Measurements from ENCODE around the gene GAA. TPM values are rescaled to one million over a fixed set of nuclear protein-coding genes. Genes with fewer than 3 reads are reported as not detected.

Gene GAA
- total RNA-seq, 1 donor, result 74.7 TPM

DNA sequence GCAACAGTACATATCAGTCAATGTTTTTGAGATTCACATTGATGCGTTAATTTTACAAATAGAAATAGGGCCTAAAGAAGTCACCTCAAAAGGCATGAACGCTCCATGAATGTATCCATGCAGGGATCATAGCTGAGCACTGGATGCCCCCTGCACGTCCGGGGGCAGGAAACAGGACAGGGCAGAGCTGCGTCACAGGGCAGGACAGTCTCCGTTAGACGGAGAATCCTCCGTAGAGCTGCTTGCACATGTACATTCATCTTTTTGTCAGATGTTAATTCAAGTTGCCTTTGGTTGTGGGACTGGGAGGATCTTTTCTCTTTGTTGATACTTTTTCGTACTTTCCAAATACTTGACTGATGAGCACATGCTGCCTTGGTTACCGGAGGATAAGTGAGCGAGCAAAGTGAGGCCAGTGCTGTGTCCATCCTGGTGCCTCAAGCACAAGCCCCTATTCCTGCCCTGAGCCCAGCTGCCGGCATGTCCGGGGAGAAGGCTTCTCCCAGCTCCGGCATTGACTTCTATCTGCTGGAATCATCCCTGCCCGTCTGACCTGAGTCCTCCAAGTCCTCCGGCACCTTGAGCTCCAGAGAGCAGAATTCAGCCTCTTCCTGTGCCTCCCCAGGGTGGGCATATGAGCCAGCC is 15.0 kb downstream of the GAA start:
- H3K27me3 ChIP-seq (ENCODE audit: insufficient read depth, low read length), result no peaks in the 10 kb centered on the region
- no peaks in the 10 kb centered on the region for H3K4me1 ChIP-seq (ENCODE audit: insufficient read depth, low read length)
- H3K4me3 ChIP-seq (ENCODE audit: low read length), result no peak overlapping the region
- H3K9me3 ChIP-seq (ENCODE audit: low read depth, low read length), result no peaks in the 10 kb centered on the region

DNA sequence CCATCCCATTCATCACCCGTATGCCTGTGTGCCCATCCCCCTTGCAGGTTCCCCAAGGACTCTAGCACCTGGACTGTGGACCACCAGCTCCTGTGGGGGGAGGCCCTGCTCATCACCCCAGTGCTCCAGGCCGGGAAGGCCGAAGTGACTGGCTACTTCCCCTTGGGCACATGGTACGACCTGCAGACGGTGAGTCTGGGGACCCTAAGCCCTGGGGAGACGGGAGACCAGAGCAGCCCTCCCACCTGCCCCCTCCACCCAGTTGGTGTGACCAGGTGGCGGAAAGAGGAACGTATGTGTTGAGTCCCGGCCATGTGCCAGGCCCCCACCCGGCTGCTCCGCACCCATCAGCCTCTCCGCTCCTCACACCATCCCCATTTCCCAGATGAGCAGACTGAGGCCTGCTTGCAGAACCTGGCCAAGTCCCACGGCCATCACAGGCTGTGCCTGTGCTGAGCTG is 15.6 kb downstream of the GAA start:
- H3K4me3 ChIP-seq (ENCODE audit: low read length), result no peak overlapping the region
- H3K27me3 ChIP-seq (ENCODE audit: insufficient read depth, low read length), result no peaks in the 10 kb centered on the region
- H3K9me3 ChIP-seq (ENCODE audit: low read depth, low read length), result no peaks in the 10 kb centered on the region
- H3K4me1 ChIP-seq (ENCODE audit: insufficient read depth, low read length), result no peaks in the 10 kb centered on the region

DNA sequence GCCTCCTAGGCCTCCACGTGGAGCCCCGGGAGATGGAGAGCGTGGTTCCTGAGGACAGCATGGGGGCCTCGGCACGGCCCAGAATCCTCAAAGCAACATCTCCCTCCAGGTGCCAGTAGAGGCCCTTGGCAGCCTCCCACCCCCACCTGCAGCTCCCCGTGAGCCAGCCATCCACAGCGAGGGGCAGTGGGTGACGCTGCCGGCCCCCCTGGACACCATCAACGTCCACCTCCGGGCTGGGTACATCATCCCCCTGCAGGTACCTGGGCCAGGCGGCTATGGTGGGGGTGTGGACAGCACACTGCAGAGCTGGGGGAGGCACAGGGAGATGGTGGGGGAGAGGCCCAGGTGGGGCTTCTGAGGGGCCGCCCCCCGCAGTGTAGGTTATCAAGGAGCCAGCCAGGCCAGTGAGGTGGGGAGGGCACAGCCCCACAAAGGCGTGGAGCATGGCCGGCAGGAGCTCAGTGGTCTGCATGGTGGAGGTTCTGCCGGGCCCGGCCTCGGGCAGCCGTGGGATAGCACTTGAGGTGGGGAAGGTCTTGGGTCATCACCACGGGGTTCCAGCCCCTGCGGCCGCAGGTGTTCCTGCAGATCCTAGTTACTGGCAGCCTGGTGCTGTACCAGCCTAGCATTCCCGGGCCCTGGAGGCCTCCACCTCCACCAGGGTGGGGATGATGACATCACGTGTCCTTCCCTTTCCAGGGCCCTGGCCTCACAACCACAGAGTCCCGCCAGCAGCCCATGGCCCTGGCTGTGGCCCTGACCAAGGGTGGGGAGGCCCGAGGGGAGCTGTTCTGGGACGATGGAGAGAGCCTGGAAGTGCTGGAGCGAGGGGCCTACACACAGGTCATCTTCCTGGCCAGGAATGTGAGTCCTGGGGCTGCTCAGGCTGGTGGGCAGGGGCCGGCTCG is 16.4 kb downstream of the GAA start:
- H3K4me1 ChIP-seq (ENCODE audit: insufficient read depth, low read length), result no peaks in the 10 kb centered on the region
- no peaks in the 10 kb centered on the region for H3K9me3 ChIP-seq (ENCODE audit: low read depth, low read length)
- no peaks in the 10 kb centered on the region for H3K27me3 ChIP-seq (ENCODE audit: insufficient read depth, low read length)
- H3K4me3 ChIP-seq (ENCODE audit: low read length), result no peak overlapping the region

DNA sequence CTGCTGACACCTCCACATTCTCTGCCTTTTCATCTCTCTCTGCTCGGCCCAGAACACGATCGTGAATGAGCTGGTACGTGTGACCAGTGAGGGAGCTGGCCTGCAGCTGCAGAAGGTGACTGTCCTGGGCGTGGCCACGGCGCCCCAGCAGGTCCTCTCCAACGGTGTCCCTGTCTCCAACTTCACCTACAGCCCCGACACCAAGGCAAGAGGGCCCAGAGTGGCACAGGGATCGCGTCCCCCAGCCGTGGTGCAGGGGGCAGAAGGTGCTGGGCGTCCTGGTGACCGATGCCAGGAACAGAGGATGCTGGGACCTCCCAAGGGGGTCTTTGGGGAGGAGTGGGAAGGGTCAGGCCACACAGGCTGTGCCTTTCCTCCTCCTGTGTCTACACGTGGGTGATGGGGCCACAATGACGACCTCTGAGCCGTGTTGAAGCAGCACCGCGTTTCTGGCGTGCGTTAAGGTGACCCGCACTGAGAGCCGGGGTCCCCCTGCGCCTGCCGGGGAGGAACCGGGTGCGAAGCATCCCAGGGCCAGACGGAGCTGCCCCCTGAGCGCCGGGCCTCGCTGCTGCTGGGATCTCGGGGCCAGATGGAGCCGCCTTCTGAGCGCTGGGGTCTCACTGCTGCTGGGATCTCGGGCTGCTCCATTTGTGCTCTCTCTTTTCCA is 17.4 kb downstream of the GAA start:
- H3K4me3 ChIP-seq (ENCODE audit: low read length), result no peak overlapping the region

GRCh38 chr17:80119271-80119791 is 17.9 kb downstream of the GAA start:
- Histone ChIP-seq H3K27me3 (ENCODE audit: insufficient read depth, low read length) (no peaks in the 10 kb centered on the region), H3K4me1 (ENCODE audit: insufficient read depth, low read length) (no peaks in the 10 kb centered on the region), H3K9me3 (ENCODE audit: low read depth, low read length) (no peaks in the 10 kb centered on the region), H3K4me3 (ENCODE audit: low read length) (no peak overlapping the region)

More for the DNA sequence above, 17.4 kb downstream of the GAA start:
- Histone ChIP-seq H3K4me1 (ENCODE audit: insufficient read depth, low read length) (no peaks in the 10 kb centered on the region), H3K27me3 (ENCODE audit: insufficient read depth, low read length) (no peaks in the 10 kb centered on the region), H3K9me3 (ENCODE audit: low read depth, low read length) (no peaks in the 10 kb centered on the region)

GRCh38 chr17:80119839-80120238 is 18.5 kb downstream of the GAA start:
- no peaks in the 10 kb centered on the region for H3K9me3 ChIP-seq (ENCODE audit: low read depth, low read length)
- H3K4me3 ChIP-seq (ENCODE audit: low read length), result no peak overlapping the region
- no peaks in the 10 kb centered on the region for H3K4me1 ChIP-seq (ENCODE audit: insufficient read depth, low read length)
- H3K27me3 ChIP-seq (ENCODE audit: insufficient read depth, low read length), result no peaks in the 10 kb centered on the region

- no peaks in the 10 kb centered on the region for H3K27me3 ChIP-seq (ENCODE audit: insufficient read depth, low read length)
- H3K4me3 ChIP-seq (ENCODE audit: low read length), result no peak overlapping the region
- H3K4me1 ChIP-seq (ENCODE audit: insufficient read depth, low read length), result no peaks in the 10 kb centered on the region
- H3K9me3 ChIP-seq (ENCODE audit: low read depth, low read length), result no peaks in the 10 kb centered on the region
These were observed 20.7 kb downstream of the GAA start for GRCh38 chr17:80122026-80122575.

GRCh38 chr17:80122926-80123505 is 21.6 kb downstream of the GAA start:
- H3K9me3 ChIP-seq (ENCODE audit: low read depth, low read length), result no peaks in the 10 kb centered on the region
- no peaks in the 10 kb centered on the region for H3K27me3 ChIP-seq (ENCODE audit: insufficient read depth, low read length)
- H3K4me1 ChIP-seq (ENCODE audit: insufficient read depth, low read length), result no peaks in the 10 kb centered on the region
- H3K4me3 ChIP-seq (ENCODE audit: low read length), result no peak overlapping the region

- Histone ChIP-seq H3K4me3 (ENCODE audit: low read length) (no peak overlapping the region), H3K4me1 (ENCODE audit: insufficient read depth, low read length) (no peaks in the 10 kb centered on the region), H3K27me3 (ENCODE audit: insufficient read depth, low read length) (no peaks in the 10 kb centered on the region), H3K9me3 (ENCODE audit: low read depth, low read length) (no peaks in the 10 kb centered on the region)
These were observed 22.4 kb downstream of the GAA start for GRCh38 chr17:80123791-80124190.

- no peaks in the 10 kb centered on the region for H3K4me1 ChIP-seq (ENCODE audit: insufficient read depth, low read length)
- no peaks in the 10 kb centered on the region for H3K27me3 ChIP-seq (ENCODE audit: insufficient read depth, low read length)
- no peaks in the 10 kb centered on the region for H3K9me3 ChIP-seq (ENCODE audit: low read depth, low read length)
- no peak overlapping the region for H3K4me3 ChIP-seq (ENCODE audit: low read length)
These were observed 23.1 kb downstream of the GAA start for GRCh38 chr17:80124351-80124981.

GRCh38 chr17:80125656-80126448 is 24.5 kb downstream of the GAA start:
- no peak overlapping the region for H3K4me3 ChIP-seq (ENCODE audit: low read length)
- no peaks in the 10 kb centered on the region for H3K4me1 ChIP-seq (ENCODE audit: insufficient read depth, low read length)
- no peaks in the 10 kb centered on the region for H3K27me3 ChIP-seq (ENCODE audit: insufficient read depth, low read length)
- no peaks in the 10 kb centered on the region for H3K9me3 ChIP-seq (ENCODE audit: low read depth, low read length)

DNA sequence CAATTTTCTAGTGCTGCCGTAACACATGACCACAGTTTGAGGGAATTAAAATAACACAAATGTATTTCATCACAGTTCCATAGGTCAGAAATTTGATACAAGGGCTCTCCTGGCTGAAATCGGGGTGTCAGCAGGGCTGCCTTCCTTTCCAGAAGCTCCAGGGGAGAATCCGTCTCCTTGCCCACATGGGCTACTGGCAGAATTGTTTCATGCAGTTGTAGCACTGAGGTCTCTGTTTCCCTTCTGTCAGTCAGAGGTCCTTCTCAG is 25.0 kb downstream of the GAA start:
- Histone ChIP-seq H3K27me3 (ENCODE audit: insufficient read depth, low read length) (no peaks in the 10 kb centered on the region), H3K4me1 (ENCODE audit: insufficient read depth, low read length) (no peaks in the 10 kb centered on the region), H3K4me3 (ENCODE audit: low read length) (no peak overlapping the region), H3K9me3 (ENCODE audit: low read depth, low read length) (no peaks in the 10 kb centered on the region)

DNA sequence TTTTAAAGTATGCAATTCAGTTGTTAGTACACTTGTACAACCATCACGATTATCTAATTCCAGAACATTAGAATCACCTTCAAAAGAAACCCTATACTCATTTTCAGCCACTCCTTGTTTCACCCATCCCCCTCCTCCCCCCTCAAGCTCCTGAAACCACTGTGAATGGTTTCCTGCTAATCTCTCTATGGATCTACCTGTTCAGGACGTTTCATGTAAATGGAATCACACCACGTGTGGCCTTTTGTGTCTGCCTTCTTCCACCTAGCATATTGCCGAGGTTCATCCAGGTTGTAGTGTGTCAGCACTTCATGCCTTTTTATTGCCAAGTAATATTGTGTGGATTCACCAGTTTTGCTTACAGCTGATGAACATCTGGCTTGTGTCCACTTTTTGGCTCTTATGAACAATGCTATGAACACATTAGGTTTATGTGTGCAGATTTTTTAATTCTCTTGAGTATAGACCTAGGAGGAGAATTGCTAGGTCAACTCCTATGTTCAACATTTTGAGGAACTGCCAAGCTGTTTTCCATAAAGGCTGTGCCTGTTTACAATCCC is 27.7 kb downstream of the GAA start:
- H3K4me3 ChIP-seq (ENCODE audit: low read length), result no peak overlapping the region
- no peaks in the 10 kb centered on the region for H3K9me3 ChIP-seq (ENCODE audit: low read depth, low read length)
- no peaks in the 10 kb centered on the region for H3K4me1 ChIP-seq (ENCODE audit: insufficient read depth, low read length)
- H3K27me3 ChIP-seq (ENCODE audit: insufficient read depth, low read length), result no peaks in the 10 kb centered on the region

All from mononuclear cell (primary cell).